Dedifferentiated amniotic fluid mesenchymal stem cell (primary cell): Measurements from ENCODE around the gene OR2J2.
"Not testable (repeated sequence)": the region's sequence is repeated elsewhere in the genome, so short reads cannot be mapped to it uniquely, and the experiment has no call there.

Experiments
- DNase-seq: peaks from one replicate; pipeline ENCODE4 v3.0.0-alpha.2; 2016; ENCODE audit errors: extremely low spot score

The OR2J2 gene

GRCh38 chr6:29170607-29171006 is at the start of gene OR2J2:
Gene OR2J2, plus strand, starts transcription at chr6:29170907. Its CDS starts 2,729 bp downstream, at chr6:29173636.
- DNase-seq = not testable (repeated sequence)

- DNase-seq = no peak
Measured at GRCh38 chr6:29129326-29130012, 41.2 kb upstream of the OR2J2 start.

GRCh38 chr6:29130644-29131043 is 40.1 kb upstream of the OR2J2 start:
- DNase-seq = no peak

GRCh38 chr6:29131691-29132090 is 39.0 kb upstream of the OR2J2 start:
- DNase-seq = no peak

- no peak for DNase-seq
Measured at GRCh38 chr6:29137724-29138123, 33.0 kb upstream of the OR2J2 start.

- DNase-seq = no peak
Measured at GRCh38 chr6:29141606-29142005, 29.1 kb upstream of the OR2J2 start.

- DNase-seq = no peak
Measured at GRCh38 chr6:29142309-29142708, 28.4 kb upstream of the OR2J2 start.

- no peak for DNase-seq
Measured at GRCh38 chr6:29146179-29146578, 24.5 kb upstream of the OR2J2 start.

GRCh38 chr6:29147074-29147473 is 23.6 kb upstream of the OR2J2 start:
- no peak for DNase-seq

GRCh38 chr6:29149444-29149843 is 21.3 kb upstream of the OR2J2 start:
- DNase-seq = not testable (repeated sequence)

- no peak for DNase-seq
Measured at GRCh38 chr6:29153083-29153482, 17.6 kb upstream of the OR2J2 start.

GRCh38 chr6:29155182-29155581 is 15.5 kb upstream of the OR2J2 start:
- not testable (repeated sequence) for DNase-seq

GRCh38 chr6:29159922-29160321 is 10.8 kb upstream of the OR2J2 start:
- not testable (repeated sequence) for DNase-seq

- DNase-seq = not testable (repeated sequence)
Measured at GRCh38 chr6:29165571-29165970, 5.1 kb upstream of the OR2J2 start.

GRCh38 chr6:29171736-29172135 is 1.0 kb downstream of the OR2J2 start:
- DNase-seq = no peak

- DNase-seq = no peak
Measured at GRCh38 chr6:29183594-29183993, 12.9 kb downstream of the OR2J2 start.

GRCh38 chr6:29188659-29189058 is 18.0 kb downstream of the OR2J2 start:
- DNase-seq = not testable (repeated sequence)

GRCh38 chr6:29200767-29201662 is 30.3 kb downstream of the OR2J2 start:
- no peak for DNase-seq

- DNase-seq = no peak
Measured at GRCh38 chr6:29201966-29202365, 31.3 kb downstream of the OR2J2 start.

- DNase-seq = no peak
Measured at GRCh38 chr6:29211488-29211887, 40.8 kb downstream of the OR2J2 start.

- DNase-seq = no peak
Measured at GRCh38 chr6:29216528-29216927, 45.8 kb downstream of the OR2J2 start.

GRCh38 chr6:29217242-29217641 is 46.5 kb downstream of the OR2J2 start:
- not testable (repeated sequence) for DNase-seq

- DNase-seq = not testable (repeated sequence)
Measured at GRCh38 chr6:29218056-29218455, 47.3 kb downstream of the OR2J2 start.
